ENCODE data around the gene ORMDL3.

ORMDL3 gene
- long read RNA-seq, transcript ORMDL3-201 (4 exons, 2,111 nt): major isoform, 15 of 23 reads
- long read RNA-seq, transcript ORMDL3-204 (4 exons, 2,106 nt): minor isoform, 8 of 23 reads
- long read RNA-seq, partial matches to known transcripts: 0 of 23 reads
- long read RNA-seq, other reads (novel, unspliced or antisense): 0 of 23 reads

DNA sequence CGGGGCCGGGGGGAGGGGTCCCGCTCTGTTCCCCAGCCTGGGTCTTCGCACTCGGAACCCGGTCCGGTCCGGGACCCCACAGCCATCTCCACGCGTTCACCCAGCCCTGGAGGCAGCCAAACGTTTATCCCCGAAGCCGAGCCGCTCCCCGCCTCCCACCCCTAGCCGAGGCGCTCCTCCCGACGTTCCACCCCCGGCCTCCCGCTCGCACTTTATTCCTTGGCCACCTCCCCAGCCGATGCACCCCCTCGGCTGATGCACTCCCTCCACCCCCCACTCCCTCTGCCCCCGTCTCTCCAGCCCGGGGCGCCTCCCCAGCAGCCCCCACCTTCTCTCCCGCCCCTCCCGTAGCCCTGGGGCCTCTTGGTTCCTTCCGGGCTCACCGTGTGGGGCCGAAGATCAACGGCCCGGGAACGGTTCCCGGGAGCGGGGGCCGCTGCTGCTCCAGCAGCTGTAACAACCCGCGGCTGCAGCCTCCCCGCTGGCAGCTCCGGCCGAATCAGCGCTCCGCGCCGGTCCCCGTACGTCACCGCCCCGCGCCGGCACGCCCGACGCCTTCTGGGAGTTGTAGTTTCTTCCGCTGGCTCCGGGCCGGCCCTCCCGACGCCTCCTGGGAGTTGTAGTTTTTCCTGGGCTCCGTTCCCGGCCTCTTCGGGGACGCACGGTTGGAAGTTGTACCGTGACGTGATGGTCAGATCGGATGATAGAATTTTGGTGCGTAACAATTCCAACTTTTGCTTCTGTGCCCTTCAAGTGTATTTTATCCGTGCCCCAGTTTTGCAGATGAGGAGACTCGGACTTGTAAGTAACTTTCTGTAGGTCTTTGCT lies at the start of gene ORMDL3, which contains the start of gene LRRC3C:
Gene ORMDL3, minus strand, starts transcription at position 501 of the 828 bp plus-strand sequence. CDS start 3,398 bp downstream, outside the sequence.
Gene LRRC3C, plus strand, starts transcription at position 632 of the 828 bp plus-strand sequence. CDS start 13,792 bp downstream, outside the sequence.
- Histone ChIP-seq H3K27ac (replicated peaks) (peak within 1 kb of the TSS; percentile 76), H3K4me3 (replicated peaks; ENCODE audit: insufficient read depth, low read length) (peak within 1 kb of the TSS; percentile 94), H3K27me3 (ENCODE audit: insufficient read depth, poor library complexity, severe bottlenecking) (no peaks in the 10 kb centered on the region)
- peak; percentile 75 to 92 for DNase-seq (ENCODE audit: low read depth in 1 of 2, low spot score in 1 of 2)
- peak; percentile 20; the same call in 1 of the 2 replicates for TF ChIP-seq GABPA (IDR thresholded peaks at IDR 0.05; ENCODE audit: low read depth)
- TF ChIP-seq, protein P1, sequence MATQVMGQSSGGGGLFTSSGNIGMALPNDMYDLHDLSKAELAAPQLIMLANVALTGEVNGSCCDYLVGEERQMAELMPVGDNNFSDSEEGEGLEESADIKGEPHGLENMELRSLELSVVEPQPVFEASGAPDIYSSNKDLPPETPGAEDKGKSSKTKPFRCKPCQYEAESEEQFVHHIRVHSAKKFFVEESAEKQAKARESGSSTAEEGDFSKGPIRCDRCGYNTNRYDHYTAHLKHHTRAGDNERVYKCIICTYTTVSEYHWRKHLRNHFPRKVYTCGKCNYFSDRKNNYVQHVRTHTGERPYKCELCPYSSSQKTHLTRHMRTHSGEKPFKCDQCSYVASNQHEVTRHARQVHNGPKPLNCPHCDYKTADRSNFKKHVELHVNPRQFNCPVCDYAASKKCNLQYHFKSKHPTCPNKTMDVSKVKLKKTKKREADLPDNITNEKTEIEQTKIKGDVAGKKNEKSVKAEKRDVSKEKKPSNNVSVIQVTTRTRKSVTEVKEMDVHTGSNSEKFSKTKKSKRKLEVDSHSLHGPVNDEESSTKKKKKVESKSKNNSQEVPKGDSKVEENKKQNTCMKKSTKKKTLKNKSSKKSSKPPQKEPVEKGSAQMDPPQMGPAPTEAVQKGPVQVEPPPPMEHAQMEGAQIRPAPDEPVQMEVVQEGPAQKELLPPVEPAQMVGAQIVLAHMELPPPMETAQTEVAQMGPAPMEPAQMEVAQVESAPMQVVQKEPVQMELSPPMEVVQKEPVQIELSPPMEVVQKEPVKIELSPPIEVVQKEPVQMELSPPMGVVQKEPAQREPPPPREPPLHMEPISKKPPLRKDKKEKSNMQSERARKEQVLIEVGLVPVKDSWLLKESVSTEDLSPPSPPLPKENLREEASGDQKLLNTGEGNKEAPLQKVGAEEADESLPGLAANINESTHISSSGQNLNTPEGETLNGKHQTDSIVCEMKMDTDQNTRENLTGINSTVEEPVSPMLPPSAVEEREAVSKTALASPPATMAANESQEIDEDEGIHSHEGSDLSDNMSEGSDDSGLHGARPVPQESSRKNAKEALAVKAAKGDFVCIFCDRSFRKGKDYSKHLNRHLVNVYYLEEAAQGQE (IDR thresholded peaks at IDR 0.05; ENCODE audit: insufficient replicate concordance, low read depth): no peak
- TF ChIP-seq, protein P2, sequence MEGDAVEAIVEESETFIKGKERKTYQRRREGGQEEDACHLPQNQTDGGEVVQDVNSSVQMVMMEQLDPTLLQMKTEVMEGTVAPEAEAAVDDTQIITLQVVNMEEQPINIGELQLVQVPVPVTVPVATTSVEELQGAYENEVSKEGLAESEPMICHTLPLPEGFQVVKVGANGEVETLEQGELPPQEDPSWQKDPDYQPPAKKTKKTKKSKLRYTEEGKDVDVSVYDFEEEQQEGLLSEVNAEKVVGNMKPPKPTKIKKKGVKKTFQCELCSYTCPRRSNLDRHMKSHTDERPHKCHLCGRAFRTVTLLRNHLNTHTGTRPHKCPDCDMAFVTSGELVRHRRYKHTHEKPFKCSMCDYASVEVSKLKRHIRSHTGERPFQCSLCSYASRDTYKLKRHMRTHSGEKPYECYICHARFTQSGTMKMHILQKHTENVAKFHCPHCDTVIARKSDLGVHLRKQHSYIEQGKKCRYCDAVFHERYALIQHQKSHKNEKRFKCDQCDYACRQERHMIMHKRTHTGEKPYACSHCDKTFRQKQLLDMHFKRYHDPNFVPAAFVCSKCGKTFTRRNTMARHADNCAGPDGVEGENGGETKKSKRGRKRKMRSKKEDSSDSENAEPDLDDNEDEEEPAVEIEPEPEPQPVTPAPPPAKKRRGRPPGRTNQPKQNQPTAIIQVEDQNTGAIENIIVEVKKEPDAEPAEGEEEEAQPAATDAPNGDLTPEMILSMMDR (IDR thresholded peaks at IDR 0.05; ENCODE audit: insufficient read depth, low read length): no peak
- peak; percentile 33; the same call in 1 of the 2 replicates for TF ChIP-seq POLR2AphosphoS5 (IDR thresholded peaks at IDR 0.05; ENCODE audit: low read depth)
- TF ChIP-seq SPI1 (IDR thresholded peaks at IDR 0.05; ENCODE audit: borderline replicate concordance, low read depth): no peak

- H3K27me3 ChIP-seq (ENCODE audit: insufficient read depth, poor library complexity, severe bottlenecking): no peaks in the 10 kb centered on the region
- no peak for DNase-seq (ENCODE audit: low read depth in 1 of 2, low spot score in 1 of 2)
- TF ChIP-seq, protein P1 (IDR thresholded peaks at IDR 0.05; ENCODE audit: insufficient replicate concordance, low read depth): no peak
- H3K4me3 ChIP-seq (replicated peaks; ENCODE audit: insufficient read depth, low read length): no peak overlapping the region
- no peak overlapping the region for H3K27ac ChIP-seq (replicated peaks)
Observed at GRCh38 chr17:39975801-39976200, 48.4 kb upstream of the ORMDL3 start.

GRCh38 chr17:39974433-39974832 lies 47.0 kb upstream of the ORMDL3 start:
- Histone ChIP-seq H3K27ac (replicated peaks) (no peak overlapping the region), H3K27me3 (ENCODE audit: insufficient read depth, poor library complexity, severe bottlenecking) (no peaks in the 10 kb centered on the region), H3K4me3 (replicated peaks; ENCODE audit: insufficient read depth, low read length) (no peak overlapping the region)
- no peak for DNase-seq (ENCODE audit: low read depth in 1 of 2, low spot score in 1 of 2)
- TF ChIP-seq SPI1 (IDR thresholded peaks at IDR 0.05; ENCODE audit: borderline replicate concordance, low read depth) (no peak), GABPA (IDR thresholded peaks at IDR 0.05; ENCODE audit: low read depth) (no peak), POLR2AphosphoS5 (IDR thresholded peaks at IDR 0.05; ENCODE audit: low read depth) (no peak)
- TF ChIP-seq, protein P1 (IDR thresholded peaks at IDR 0.05; ENCODE audit: insufficient replicate concordance, low read depth): no peak
- TF ChIP-seq, protein P2 (IDR thresholded peaks at IDR 0.05; ENCODE audit: insufficient read depth, low read length): no peak

Measured in HL-60 (cell line).